K562 (cell line): ENCODE data around the gene PLAAT5. TPM values are rescaled to one million over a fixed set of nuclear protein-coding genes. Genes with fewer than 3 reads are reported as not detected.

Experiments
- CGGBP1 ChIP-seq: fragments of 250-450 bp; sonication (Bioruptor Pico); IDR thresholded peaks from 2 replicates; pipeline ENCODE4 v1.9.0; 2021; ENCODE audit warnings: mild to moderate bottlenecking
- ESRRA ChIP-seq: fragments of 450-650 bp; IDR thresholded peaks from 2 replicates; pipeline ENCODE4 v1.6.1; 2014; ENCODE audit warnings: low read depth, mild to moderate bottlenecking, moderate library complexity, borderline replicate concordance
- FOXA1 ChIP-seq: fragments of 450-650 bp; IDR thresholded peaks from 2 replicates; pipeline ENCODE4 v1.6.1; 2016; ENCODE audit warnings: mild to moderate bottlenecking, borderline replicate concordance
- GATA2 ChIP-seq: sonication (generic); formaldehyde crosslinking; IDR thresholded peaks from 2 replicates; pipeline ENCODE4 v1.4.0; 2020; ENCODE audit warnings: mild to moderate bottlenecking, missing genetic modification reagents
- IRF2 ChIP-seq: sonication (generic); formaldehyde crosslinking; IDR thresholded peaks from 2 replicates; pipeline ENCODE4 v1.8.1; 2022; ENCODE audit warnings: mild to moderate bottlenecking, missing genetic modification reagents
- KLF13 ChIP-seq: fragments of 450-650 bp; IDR thresholded peaks from 2 replicates; pipeline ENCODE4 v1.6.1; 2016; ENCODE audit warnings: missing genetic modification characterization, low read depth, mild to moderate bottlenecking, missing compliant biosample characterization, moderate library complexity, borderline replicate concordance
- MCM2 ChIP-seq: fragments of 450-650 bp; IDR thresholded peaks from 2 replicates; pipeline ENCODE4 v1.6.1; 2017; ENCODE audit warnings: low read depth, mild to moderate bottlenecking
- NR2F6 ChIP-seq: fragments of 450-650 bp; formaldehyde crosslinking; IDR thresholded peaks from 2 replicates; pipeline ENCODE4 v1.4.0; 2020; ENCODE audit warnings: mild to moderate bottlenecking
- SMAD3 ChIP-seq: fragments of 450-650 bp; formaldehyde crosslinking; conservative IDR thresholded peaks from 2 replicates; pipeline ENCODE4 v1.4.0; 2020; ENCODE audit warnings: mild to moderate bottlenecking
- STAT5B ChIP-seq: fragments of 250-450 bp; sonication (Bioruptor Pico); IDR thresholded peaks from 2 replicates; pipeline ENCODE4 v1.8.0; 2021; ENCODE audit warnings: mild to moderate bottlenecking, inconsistent platforms
- YBX1 ChIP-seq: fragments of 450-650 bp; IDR thresholded peaks from 2 replicates; pipeline ENCODE4 v1.7.1; 2016; ENCODE audit warnings: mild to moderate bottlenecking
- ZNF217 ChIP-seq: sonication (generic); formaldehyde crosslinking; IDR thresholded peaks from 2 replicates; pipeline ENCODE4 v1.8.0; 2022; ENCODE audit warnings: mild to moderate bottlenecking, missing genetic modification reagents
- ZNF431 ChIP-seq: sonication (generic); formaldehyde crosslinking; IDR thresholded peaks from 2 replicates; pipeline ENCODE4 v1.8.0; 2022; ENCODE audit warnings: mild to moderate bottlenecking, missing genetic modification reagents
- ZNF512 ChIP-seq: IDR thresholded peaks from 2 replicates; pipeline ENCODE4 v1.6.1; 2016; ENCODE audit warnings: missing genetic modification characterization, missing compliant biosample characterization
- ZNF707 ChIP-seq: fragments of 250-450 bp; sonication (Bioruptor Pico); conservative IDR thresholded peaks from 2 replicates; pipeline ENCODE4 v1.8.0; 2022; ENCODE audit warnings: inconsistent platforms, mild to moderate bottlenecking, moderate library complexity
- polyA plus RNA-seq, 8 experiments: library from polyadenylated mRNA; depleted of rRNA in 4 of 8; stranded (reverse) in 5 of 8; unstranded in 3 of 8; fragments of >200 nt; fragmentation: Nextera tagmentation in 2 of 8; fragmentation: Illumina TruSeq in 1 of 8; extraction: Ambion mirVana in 2 of 8; extraction: Trizol in 1 of 8; gene quantifications; 2 replicates each; pipeline versions ENCODE4 v1.2.1 to v1.2.3, GENCODE V29; 2011 to 2014; ENCODE audit warnings: inconsistent platforms in 1 of 8, missing spikeins in 1 of 8
- total RNA-seq, 7 experiments: library from RNA; depleted of rRNA in 6 of 7; stranded (reverse); fragments of >200 nt in 6 of 7; fragmentation: Illumina TruSeq in 2 of 7; extraction: Trizol in 2 of 7; gene quantifications; 2 replicates each; pipeline versions ENCODE4 v1.2.1 to v1.2.3, GENCODE V29; 2011 to 2021; ENCODE audit warnings: low replicate concordance in 1 of 7
- TF ChIP-seq, protein P1 (sequence below): IDR thresholded peaks from 2 replicates; pipeline ENCODE4 v1.6.1; 2011; ENCODE audit warnings: borderline replicate concordance, low read depth, mild to moderate bottlenecking, moderate library complexity, low read length; ENCODE audit not compliant: insufficient read depth, poor library complexity, severe bottlenecking
- TF ChIP-seq, protein P2 (sequence below): fragments of 250-450 bp; sonication (Bioruptor Pico); IDR thresholded peaks from 2 replicates; pipeline ENCODE4 v1.5.0; 2021; ENCODE audit warnings: mild to moderate bottlenecking, borderline replicate concordance

Gene PLAAT5
- total and polyA plus RNA-seq, 9 of the 15 experiments (the other 6 are each of a cell fraction or from before 2014, with no cell fraction given), result not detected

- no peak for TF ChIP-seq YBX1
- TF ChIP-seq, protein P1, sequence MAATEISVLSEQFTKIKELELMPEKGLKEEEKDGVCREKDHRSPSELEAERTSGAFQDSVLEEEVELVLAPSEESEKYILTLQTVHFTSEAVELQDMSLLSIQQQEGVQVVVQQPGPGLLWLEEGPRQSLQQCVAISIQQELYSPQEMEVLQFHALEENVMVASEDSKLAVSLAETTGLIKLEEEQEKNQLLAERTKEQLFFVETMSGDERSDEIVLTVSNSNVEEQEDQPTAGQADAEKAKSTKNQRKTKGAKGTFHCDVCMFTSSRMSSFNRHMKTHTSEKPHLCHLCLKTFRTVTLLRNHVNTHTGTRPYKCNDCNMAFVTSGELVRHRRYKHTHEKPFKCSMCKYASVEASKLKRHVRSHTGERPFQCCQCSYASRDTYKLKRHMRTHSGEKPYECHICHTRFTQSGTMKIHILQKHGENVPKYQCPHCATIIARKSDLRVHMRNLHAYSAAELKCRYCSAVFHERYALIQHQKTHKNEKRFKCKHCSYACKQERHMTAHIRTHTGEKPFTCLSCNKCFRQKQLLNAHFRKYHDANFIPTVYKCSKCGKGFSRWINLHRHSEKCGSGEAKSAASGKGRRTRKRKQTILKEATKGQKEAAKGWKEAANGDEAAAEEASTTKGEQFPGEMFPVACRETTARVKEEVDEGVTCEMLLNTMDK, result no peak
- TF ChIP-seq, protein P2, sequence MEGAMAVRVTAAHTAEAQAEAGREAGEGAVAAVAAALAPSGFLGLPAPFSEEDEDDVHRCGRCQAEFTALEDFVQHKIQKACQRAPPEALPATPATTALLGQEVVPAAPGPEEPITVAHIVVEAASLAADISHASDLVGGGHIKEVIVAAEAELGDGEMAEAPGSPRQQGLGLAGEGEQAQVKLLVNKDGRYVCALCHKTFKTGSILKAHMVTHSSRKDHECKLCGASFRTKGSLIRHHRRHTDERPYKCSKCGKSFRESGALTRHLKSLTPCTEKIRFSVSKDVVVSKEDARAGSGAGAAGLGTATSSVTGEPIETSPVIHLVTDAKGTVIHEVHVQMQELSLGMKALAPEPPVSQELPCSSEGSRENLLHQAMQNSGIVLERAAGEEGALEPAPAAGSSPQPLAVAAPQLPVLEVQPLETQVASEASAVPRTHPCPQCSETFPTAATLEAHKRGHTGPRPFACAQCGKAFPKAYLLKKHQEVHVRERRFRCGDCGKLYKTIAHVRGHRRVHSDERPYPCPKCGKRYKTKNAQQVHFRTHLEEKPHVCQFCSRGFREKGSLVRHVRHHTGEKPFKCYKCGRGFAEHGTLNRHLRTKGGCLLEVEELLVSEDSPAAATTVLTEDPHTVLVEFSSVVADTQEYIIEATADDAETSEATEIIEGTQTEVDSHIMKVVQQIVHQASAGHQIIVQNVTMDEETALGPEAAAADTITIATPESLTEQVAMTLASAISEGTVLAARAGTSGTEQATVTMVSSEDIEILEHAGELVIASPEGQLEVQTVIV (CRISPR knock-in tag), result no peak
- TF ChIP-seq IRF2 (CRISPR knock-in tag), result no peak
- no peak for TF ChIP-seq STAT5B (CRISPR knock-in tag)
- TF ChIP-seq ZNF431 (CRISPR knock-in tag), result no peak
- no peak for TF ChIP-seq ZNF512 (tag)
- TF ChIP-seq GATA2, result peak; percentile 82
- TF ChIP-seq CGGBP1 (CRISPR knock-in tag), result no peak
- peak; percentile 64; the same call in 1 of the 2 replicates for TF ChIP-seq SMAD3 (CRISPR knock-in tag)
- no peak for TF ChIP-seq MCM2
- TF ChIP-seq ZNF707, result no peak
- no peak for TF ChIP-seq KLF13
- no peak for TF ChIP-seq ZNF217 (CRISPR knock-in tag)
- no peak for TF ChIP-seq NR2F6 (CRISPR knock-in tag)
- TF ChIP-seq ESRRA, result peak; percentile 72; the same call in 1 of the 2 replicates
- no peak for TF ChIP-seq FOXA1
These were observed 837 bp upstream of the PLAAT5 start (continued) for GRCh38 chr11:63491636-63492372.
